NB4 (cell line): Measurements from ENCODE around the gene SCT.

Experiments used
- DNase-seq: peaks from one replicate; pipeline ENCODE4 v3.0.0; 2010; ENCODE audit warnings: low read depth
- H3K4me3 ChIP-seq: one replicate; pipeline ENCODE4 v1.5.1; 2011; ENCODE audit warnings: mild to moderate bottlenecking, low read depth, low read length, moderate library complexity
- CTCF ChIP-seq: IDR thresholded peaks from one replicate; pipeline ENCODE4 v1.5.1; 2012; ENCODE audit warnings: low read depth, low read length
- MAX ChIP-seq: IDR thresholded peaks from 2 replicates; pipeline ENCODE4 v1.6.1; 2011; ENCODE audit warnings: low read depth, low read length
- MYC ChIP-seq: IDR thresholded peaks from 2 replicates; pipeline ENCODE4 v1.6.1; 2011; ENCODE audit warnings: low read depth, low read length
- POLR2A ChIP-seq: IDR thresholded peaks from 2 replicates; pipeline ENCODE4 v1.6.1; 2011; ENCODE audit warnings: mild to moderate bottlenecking; ENCODE audit not compliant: insufficient read length; ENCODE audit errors: extremely low read depth

SCT gene

GRCh38 chr11:630871-631270 lies 3.9 kb upstream of the SCT start:
- DNase-seq: no peak
- no peak for TF ChIP-seq MYC
- TF ChIP-seq POLR2A: no peak
- no peak for TF ChIP-seq CTCF
- TF ChIP-seq MAX: no peak
- no peak overlapping the region for H3K4me3 ChIP-seq

DNA sequence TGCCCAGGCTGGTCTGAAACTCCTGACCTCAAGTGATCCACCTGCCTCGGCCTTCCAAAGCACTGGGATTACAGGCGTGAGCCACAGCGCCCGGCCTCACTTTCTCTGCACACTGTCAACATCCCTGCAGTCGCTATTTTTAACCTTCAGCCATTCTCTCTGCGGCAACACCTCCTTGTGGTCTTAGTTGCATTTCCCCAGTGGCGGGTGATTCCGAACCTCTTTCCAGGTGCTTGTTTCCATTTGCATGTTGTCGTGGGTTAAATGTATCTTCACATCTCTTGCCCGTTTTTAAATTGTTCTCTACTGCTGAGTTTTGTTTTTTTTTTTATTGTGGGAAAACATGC lies 2.2 kb upstream of the SCT start:
- TF ChIP-seq MAX (no peak), CTCF (no peak), POLR2A (no peak), MYC (no peak)
- no peak for DNase-seq
- no peak overlapping the region for H3K4me3 ChIP-seq

DNA sequence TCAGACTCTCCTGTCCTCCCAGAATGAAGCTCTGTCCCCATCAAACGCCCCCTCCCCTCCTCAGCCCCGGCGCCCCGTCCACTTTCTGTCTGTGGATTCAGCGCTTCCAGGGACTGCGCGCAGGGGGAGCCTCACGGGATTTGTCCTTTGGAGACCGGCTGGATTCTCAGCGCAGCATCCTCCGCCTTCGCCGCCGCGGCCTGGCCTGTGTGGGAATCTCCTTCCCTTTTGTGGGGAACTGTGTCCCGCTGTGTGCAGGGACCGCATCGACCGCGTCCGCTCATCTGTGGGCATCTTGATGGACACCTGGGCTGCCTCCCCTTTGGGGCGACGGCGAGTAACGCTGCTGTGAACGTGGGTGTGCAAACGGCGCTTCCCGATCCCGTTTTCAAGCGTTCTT lies 1.1 kb upstream of the SCT start:
- TF ChIP-seq CTCF (no peak), MAX (no peak), POLR2A (no peak), MYC (no peak; the same call in 1 of the 2 replicates)
- DNase-seq: peak; percentile 67
- H3K4me3 ChIP-seq: peak overlapping the region; percentile 41

DNA sequence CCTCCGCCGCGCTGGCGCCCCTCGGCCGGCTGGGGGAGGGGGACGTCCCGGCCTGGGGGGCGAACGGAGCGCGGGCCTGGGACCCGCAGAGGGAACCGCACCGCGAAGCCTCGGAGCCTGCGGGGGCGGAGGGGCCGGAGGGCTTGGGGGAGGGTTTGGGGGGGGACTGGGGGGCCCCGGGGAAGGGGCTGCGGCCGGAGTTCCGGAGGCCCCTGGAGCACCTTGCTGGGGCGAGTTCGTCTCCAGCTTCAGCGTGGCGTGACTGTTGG lies 261 bp upstream of the SCT start:
- DNase-seq: no peak
- TF ChIP-seq MYC (no peak), POLR2A (no peak), CTCF (no peak), MAX (no peak)
- no peak overlapping the region for H3K4me3 ChIP-seq

GRCh38 chr11:625636-626268 lies 1.2 kb downstream of the SCT start:
- TF ChIP-seq POLR2A (no peak), MYC (no peak), CTCF (no peak), MAX (no peak)
- no peak for DNase-seq
- no peak overlapping the region for H3K4me3 ChIP-seq
